ENCODE measurements around the gene COL27A1. TPM values are rescaled to one million over a fixed set of nuclear protein-coding genes. Genes with fewer than 3 reads are reported as not detected.

COL27A1 gene
- total RNA-seq, 1 experiment from 2014 or later: 20.1 TPM

DNA sequence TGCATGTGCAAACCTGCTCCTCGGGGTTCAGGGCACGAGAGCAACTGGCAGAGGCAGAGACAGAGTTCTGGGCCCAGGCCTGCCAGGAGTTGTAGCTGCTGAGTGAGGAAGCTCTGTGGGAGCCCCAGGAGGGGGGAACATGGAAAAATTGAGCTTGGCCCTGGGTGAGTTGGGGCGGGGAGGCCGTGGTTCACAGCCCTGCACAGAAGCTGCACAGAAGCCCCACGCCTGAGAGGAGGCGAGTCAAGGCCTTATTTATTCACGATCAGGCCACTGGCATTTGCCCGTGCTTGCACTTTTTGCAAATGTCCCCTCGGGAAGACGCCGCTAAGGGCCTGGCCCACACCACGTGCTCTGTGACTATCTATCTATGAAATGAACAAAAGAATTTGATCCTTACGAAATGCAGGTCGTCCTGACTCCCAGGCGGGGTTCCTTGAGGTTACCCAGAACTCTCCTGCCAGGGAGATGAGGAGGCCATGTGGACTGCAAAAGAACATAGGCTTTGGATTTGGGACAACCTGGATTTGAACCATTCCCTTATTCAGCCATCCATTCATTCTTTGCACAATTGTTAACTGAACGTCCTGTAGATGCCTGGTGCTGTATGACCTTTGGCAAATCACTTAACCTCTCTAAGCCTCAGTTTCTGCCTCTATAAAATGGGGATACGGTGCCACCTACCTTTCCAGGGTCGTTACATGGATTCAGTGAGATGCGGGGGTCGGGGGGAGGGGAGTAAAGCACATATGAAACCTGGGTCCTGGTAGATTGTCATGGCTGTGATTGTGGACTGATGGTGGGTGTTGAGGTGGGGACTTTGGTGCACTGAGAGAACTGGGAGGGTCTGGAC is 17.9 kb downstream of the COL27A1 start:
- no peak overlapping the region for H3K4me3 Mint-ChIP-seq (ENCODE audit: low read depth, unreplicated experiment)
- TF ChIP-seq, protein P1, sequence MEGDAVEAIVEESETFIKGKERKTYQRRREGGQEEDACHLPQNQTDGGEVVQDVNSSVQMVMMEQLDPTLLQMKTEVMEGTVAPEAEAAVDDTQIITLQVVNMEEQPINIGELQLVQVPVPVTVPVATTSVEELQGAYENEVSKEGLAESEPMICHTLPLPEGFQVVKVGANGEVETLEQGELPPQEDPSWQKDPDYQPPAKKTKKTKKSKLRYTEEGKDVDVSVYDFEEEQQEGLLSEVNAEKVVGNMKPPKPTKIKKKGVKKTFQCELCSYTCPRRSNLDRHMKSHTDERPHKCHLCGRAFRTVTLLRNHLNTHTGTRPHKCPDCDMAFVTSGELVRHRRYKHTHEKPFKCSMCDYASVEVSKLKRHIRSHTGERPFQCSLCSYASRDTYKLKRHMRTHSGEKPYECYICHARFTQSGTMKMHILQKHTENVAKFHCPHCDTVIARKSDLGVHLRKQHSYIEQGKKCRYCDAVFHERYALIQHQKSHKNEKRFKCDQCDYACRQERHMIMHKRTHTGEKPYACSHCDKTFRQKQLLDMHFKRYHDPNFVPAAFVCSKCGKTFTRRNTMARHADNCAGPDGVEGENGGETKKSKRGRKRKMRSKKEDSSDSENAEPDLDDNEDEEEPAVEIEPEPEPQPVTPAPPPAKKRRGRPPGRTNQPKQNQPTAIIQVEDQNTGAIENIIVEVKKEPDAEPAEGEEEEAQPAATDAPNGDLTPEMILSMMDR (IDR thresholded peaks at IDR 0.05; ENCODE audit: unreplicated experiment): no peak
- no peaks in the 10 kb centered on the region for H3K4me1 Mint-ChIP-seq (ENCODE audit: low read depth, unreplicated experiment)
- BruUV-seq (replicated peaks): no TSS peak
- peaks cover 4% of the 10 kb centered on the region for H3K36me3 Mint-ChIP-seq (ENCODE audit: insufficient read depth, unreplicated experiment)
- intact Hi-C loops (cut with micrococcal nuclease; ENCODE audit: unreplicated experiment): no loop called here
- H3K27me3 Mint-ChIP-seq (ENCODE audit: unreplicated experiment): no peaks in the 10 kb centered on the region
- no peaks in the 10 kb centered on the region for H3K9me3 Mint-ChIP-seq (ENCODE audit: low read depth, unreplicated experiment)
- no peak overlapping the region for H3K27ac Mint-ChIP-seq (ENCODE audit: unreplicated experiment)
- CTCF ChIA-PET: no interaction called here
- DNase-seq: no peak

DNA sequence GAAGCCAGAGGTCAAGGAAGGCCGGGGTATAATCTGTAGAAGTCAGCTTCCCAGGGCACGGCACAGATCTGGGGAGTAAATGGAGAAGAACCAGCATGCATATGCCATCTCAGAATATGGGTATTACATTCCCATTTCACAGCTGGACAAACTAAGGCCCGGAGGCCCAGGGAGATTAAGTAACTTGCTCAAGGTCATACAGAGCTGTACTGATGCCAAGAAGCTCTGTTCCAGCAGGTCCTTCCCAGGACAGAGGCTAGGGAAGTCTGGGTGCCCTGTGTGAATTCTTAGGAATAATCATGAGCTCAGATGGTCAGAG is 19.2 kb downstream of the COL27A1 start:
- no peak overlapping the region for H3K4me3 Mint-ChIP-seq (ENCODE audit: low read depth, unreplicated experiment)
- H3K27me3 Mint-ChIP-seq (ENCODE audit: unreplicated experiment): no peaks in the 10 kb centered on the region
- DNase-seq: no peak
- no peak overlapping the region for H3K27ac Mint-ChIP-seq (ENCODE audit: unreplicated experiment)
- no TSS peak for BruUV-seq (replicated peaks)
- no peaks in the 10 kb centered on the region for H3K4me1 Mint-ChIP-seq (ENCODE audit: low read depth, unreplicated experiment)
- CTCF ChIA-PET: no interaction called here
- TF ChIP-seq, protein P1 (IDR thresholded peaks at IDR 0.05; ENCODE audit: unreplicated experiment): no peak
- peaks cover 4% of the 10 kb centered on the region for H3K36me3 Mint-ChIP-seq (ENCODE audit: insufficient read depth, unreplicated experiment)
- intact Hi-C loops (cut with micrococcal nuclease; ENCODE audit: unreplicated experiment): no loop called here
- no peaks in the 10 kb centered on the region for H3K9me3 Mint-ChIP-seq (ENCODE audit: low read depth, unreplicated experiment)

DNA sequence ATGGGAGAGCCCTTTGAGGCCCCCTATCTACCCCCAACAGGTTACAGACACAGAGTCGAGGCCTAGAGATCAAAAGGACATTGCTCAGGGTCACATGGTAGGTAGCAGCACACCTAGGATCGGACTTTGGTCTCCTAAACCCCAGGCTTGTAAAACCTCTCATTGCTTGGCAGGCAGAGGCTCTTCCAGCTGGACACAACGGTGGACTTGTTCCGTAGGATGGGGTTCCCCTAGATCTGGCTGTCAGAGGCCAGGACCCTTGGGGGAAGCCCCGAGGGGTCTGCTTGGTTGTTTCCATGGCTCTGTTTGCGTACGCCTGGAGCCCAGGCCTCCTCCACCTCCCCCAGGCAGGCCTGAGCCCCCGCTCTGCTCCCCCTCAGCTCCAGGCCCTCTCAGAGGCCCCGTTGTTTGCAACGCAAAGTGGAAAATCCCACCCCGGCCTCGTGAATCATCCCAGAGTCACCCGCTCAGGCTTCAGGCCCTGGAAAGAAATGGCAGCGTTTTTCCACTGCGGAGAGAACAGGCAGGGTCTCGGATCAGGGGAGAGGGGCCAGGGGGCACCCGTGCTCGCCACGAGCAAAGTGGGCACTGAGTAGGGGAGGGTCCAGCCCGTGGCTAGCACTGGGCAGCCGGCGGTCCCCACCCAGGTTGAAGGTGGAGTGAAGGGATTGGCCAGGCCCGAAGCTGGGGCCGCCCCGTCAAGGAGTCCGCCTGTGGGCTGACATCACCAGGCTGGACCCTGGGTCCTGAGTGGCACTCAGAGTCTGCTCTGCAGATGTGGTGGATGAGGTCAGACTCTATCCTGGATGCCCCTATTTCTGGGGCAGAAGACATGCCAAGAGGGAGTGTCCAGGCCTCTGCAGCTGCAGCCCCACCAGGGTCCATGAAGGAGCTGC is 19.8 kb downstream of the COL27A1 start:
- Mint-ChIP-seq H3K9me3 (ENCODE audit: low read depth, unreplicated experiment) (no peaks in the 10 kb centered on the region), H3K4me1 (ENCODE audit: low read depth, unreplicated experiment) (no peaks in the 10 kb centered on the region), H3K27me3 (ENCODE audit: unreplicated experiment) (no peaks in the 10 kb centered on the region), H3K36me3 (ENCODE audit: insufficient read depth, unreplicated experiment) (peaks cover 4% of the 10 kb centered on the region), H3K4me3 (ENCODE audit: low read depth, unreplicated experiment) (no peak overlapping the region), H3K27ac (ENCODE audit: unreplicated experiment) (no peak overlapping the region)
- CTCF ChIA-PET: no interaction called here
- no peak for DNase-seq
- intact Hi-C loops (cut with micrococcal nuclease; ENCODE audit: unreplicated experiment): no loop called here
- TF ChIP-seq, protein P1 (IDR thresholded peaks at IDR 0.05; ENCODE audit: unreplicated experiment): no peak
- no TSS peak for BruUV-seq (replicated peaks)

DNA sequence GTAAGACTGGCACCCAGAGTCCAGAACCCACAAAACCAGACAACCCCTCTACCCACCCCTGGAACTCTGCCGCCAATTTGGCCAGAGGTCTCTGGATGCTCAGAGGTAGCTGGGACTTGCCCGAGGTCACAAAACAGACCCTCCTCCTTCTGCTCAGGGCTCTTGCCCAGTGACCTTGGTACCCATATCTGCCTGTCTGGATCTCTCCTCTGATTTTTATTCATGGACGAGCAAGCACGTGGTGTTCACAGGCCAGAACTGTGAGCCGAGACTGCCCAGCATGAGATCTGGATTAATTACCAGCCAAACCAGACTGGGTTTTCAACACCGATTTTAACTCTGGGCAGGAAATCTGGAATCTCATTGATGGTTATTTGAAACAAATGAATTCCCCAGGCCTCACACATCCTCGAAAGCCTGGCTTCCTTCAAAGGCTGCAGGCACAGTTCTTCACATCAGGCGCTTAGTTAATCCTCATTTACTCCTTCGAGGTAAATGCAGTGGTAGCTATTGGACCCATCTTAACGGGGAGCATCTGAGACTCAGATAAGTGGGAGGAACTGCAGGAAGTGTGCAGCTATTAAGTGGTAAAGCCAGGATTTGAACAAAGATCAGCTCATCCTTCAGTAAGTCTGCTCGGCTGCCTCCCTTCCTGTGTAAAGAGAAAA is 21.4 kb downstream of the COL27A1 start:
- DNase-seq: no peak
- H3K27ac Mint-ChIP-seq (ENCODE audit: unreplicated experiment): no peak overlapping the region
- peaks cover 4% of the 10 kb centered on the region for H3K36me3 Mint-ChIP-seq (ENCODE audit: insufficient read depth, unreplicated experiment)
- intact Hi-C loops (cut with micrococcal nuclease; ENCODE audit: unreplicated experiment): no loop called here
- TF ChIP-seq, protein P1 (IDR thresholded peaks at IDR 0.05; ENCODE audit: unreplicated experiment): no peak
- CTCF ChIA-PET: no interaction called here
- H3K4me3 Mint-ChIP-seq (ENCODE audit: low read depth, unreplicated experiment): no peak overlapping the region
- H3K9me3 Mint-ChIP-seq (ENCODE audit: low read depth, unreplicated experiment): no peaks in the 10 kb centered on the region
- no peaks in the 10 kb centered on the region for H3K27me3 Mint-ChIP-seq (ENCODE audit: unreplicated experiment)
- BruUV-seq (replicated peaks): no TSS peak
- H3K4me1 Mint-ChIP-seq (ENCODE audit: low read depth, unreplicated experiment): no peaks in the 10 kb centered on the region
